ENCODE data around the gene CAMK1D. TPM values are rescaled to one million over a fixed set of nuclear protein-coding genes. Genes with fewer than 3 reads are reported as not detected.

Gene CAMK1D
- total and polyA plus RNA-seq, 2 of the 8 experiments (the other 6 are each of a cell fraction or from before 2014, with no cell fraction given), result 3.5 to 10.6 TPM

DNA sequence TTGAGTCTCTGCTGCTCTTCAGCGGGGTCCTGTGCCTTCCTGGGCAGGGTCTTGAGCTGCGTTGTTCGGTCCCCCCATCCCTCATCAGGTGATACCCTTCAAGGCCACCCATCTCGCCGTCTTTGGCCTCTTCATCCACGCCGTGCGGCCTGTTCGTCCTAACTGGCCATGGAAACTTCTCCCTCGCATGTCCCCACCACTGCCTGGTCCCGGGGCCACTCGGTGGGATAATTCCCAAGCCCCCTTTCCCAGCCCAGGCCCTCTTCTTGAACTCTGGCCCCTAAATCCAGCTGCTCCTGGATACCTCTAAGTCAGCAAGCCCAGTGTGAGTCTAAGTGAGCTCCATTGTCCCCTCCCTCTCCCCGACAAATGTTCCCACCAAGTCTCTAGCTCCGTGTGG is 74.5 kb downstream of the CAMK1D start:
- Histone ChIP-seq H2BK12ac (ENCODE audit: low read depth, low read length) (no peak overlapping the region), H3K4me3 (ENCODE audit: extremely low read depth in 1 of 4, insufficient read depth in 2 of 4, low read depth in 3 of 4, low read length in 4 of 4) (no peak overlapping the region), H2BK5ac (ENCODE audit: low read depth, low read length) (no peak overlapping the region), H3K23me2 (ENCODE audit: low read depth, low read length) (no peaks in the 10 kb centered on the region), H4K91ac (replicated peaks; ENCODE audit: insufficient read length, low read length) (no peak overlapping the region), H3K18ac (ENCODE audit: extremely low read depth, low read length) (no peak overlapping the region), H3K56ac (replicated peaks; ENCODE audit: insufficient read length, low read depth, low read length) (no peak overlapping the region), H3K23ac (ENCODE audit: insufficient read length) (no peak overlapping the region), H3K27me3 (replicated peaks in 1 of 4; ENCODE audit: control insufficient read depth in 3 of 4, extremely low read depth in 1 of 4, insufficient read depth in 3 of 4, low read length in 3 of 4) (no peaks in the 10 kb centered on the region), H2BK120ac (replicated peaks; ENCODE audit: low read depth, low read length) (no peak overlapping the region), H3K4me1 (replicated peaks in 1 of 4; ENCODE audit: control insufficient read depth in 3 of 4, insufficient read depth in 4 of 4, low read length in 3 of 4) (no peaks in the 10 kb centered on the region), H2AFZ (ENCODE audit: low read length) (no peak overlapping the region), H2AK5ac (ENCODE audit: low read depth, low read length) (no peak overlapping the region), H3K79me2 (ENCODE audit: control insufficient read depth in 1 of 2, insufficient read depth in 2 of 2, low read length in 2 of 2) (no peaks in the 10 kb centered on the region), H4K5ac (ENCODE audit: insufficient read length, low read depth, low read length) (no peak overlapping the region), H2BK20ac (ENCODE audit: low read length) (no peak overlapping the region), H3K27ac (ENCODE audit: low read depth, low read length) (no peak overlapping the region), H3K79me1 (ENCODE audit: low read depth, low read length) (no peaks in the 10 kb centered on the region; the same call in 1 of the 2 replicates), H4K20me1 (replicated peaks in 1 of 2; ENCODE audit: control insufficient read depth in 1 of 2, insufficient read depth in 2 of 2, low read length in 2 of 2) (no peaks in the 10 kb centered on the region), H3K36me3 (ENCODE audit: control insufficient read depth in 2 of 4, insufficient read depth in 4 of 4, low read length in 3 of 4) (no peaks in the 10 kb centered on the region), H2BK15ac (ENCODE audit: low read length) (no peak overlapping the region), H3K14ac (ENCODE audit: insufficient read length) (no peak overlapping the region), H3K4me2 (ENCODE audit: insufficient read depth in 1 of 2, low read depth in 2 of 2, low read length in 2 of 2) (no peak overlapping the region), H3K9me3 (ENCODE audit: insufficient read depth in 2 of 2, low read depth in 1 of 2, low read length in 1 of 2) (no peaks in the 10 kb centered on the region), H4K8ac (ENCODE audit: extremely low read depth, insufficient read depth, low read length) (no peak overlapping the region; the same call in 1 of the 2 replicates), H3K9ac (replicated peaks in 1 of 4; ENCODE audit: extremely low read depth in 1 of 4, low read depth in 3 of 4, low read length in 3 of 4) (no peak overlapping the region), H3K4ac (replicated peaks; ENCODE audit: insufficient read length, low read depth, low read length) (no peak overlapping the region)
- no peak for FAIRE-seq
- no peak for TF ChIP-seq SIX5 (IDR thresholded peaks at IDR 0.05; ENCODE audit: low read depth, low read length)
- no peak for TF ChIP-seq EP300 (IDR thresholded peaks at IDR 0.05; ENCODE audit: borderline replicate concordance in 1 of 2, low read depth in 2 of 2, low read length in 2 of 2)
- TF ChIP-seq HDAC6 (IDR thresholded peaks at IDR 0.05; ENCODE audit: low read depth, low read length), result no peak
- TF ChIP-seq NANOG (IDR thresholded peaks at IDR 0.05; ENCODE audit: insufficient read depth, low read depth, low read length, poor library complexity, severe bottlenecking), result no peak
- no peak for TF ChIP-seq KDM1A (IDR thresholded peaks at IDR 0.05; ENCODE audit: borderline replicate concordance, low read length)
- DNase-seq (ENCODE audit: low read depth in 1 of 2, low spot score in 2 of 2), result no peak
- WGBS, 2 experiments (ENCODE audit: extremely low coverage in 1 of 2, insufficient coverage in 1 of 2, insufficient read length in 1 of 2, insufficient replicate concordance in 2 of 2, low coverage in 1 of 2, low lambda C conversion rate in 2 of 2, missing lambda C conversion rate in 1 of 2), result 95% methylated on average over 14 of the region's 14 CpGs; no CpG with 5 or more reads in 1 of the 2 experiments
- ChIA-PET POLR2A (ENCODE audit: partially characterized antibody) (no interaction called here), CTCF (ENCODE audit: partially characterized antibody) (interaction anchor here (0.7 kb wide), 1 partner anchor 233 kb away, joined by 3 read pairs; no protein-coding TSS in a partner anchor)

Data from H1 (cell line).